Measurements from ENCODE around the gene EIF3J. TPM values are rescaled to one million over a fixed set of nuclear protein-coding genes. Genes with fewer than 3 reads are reported as not detected.

EIF3J gene
- polyA plus RNA-seq, 1 of the 3 experiments (the other 2 are of a cell fraction): 23.8 TPM

DNA sequence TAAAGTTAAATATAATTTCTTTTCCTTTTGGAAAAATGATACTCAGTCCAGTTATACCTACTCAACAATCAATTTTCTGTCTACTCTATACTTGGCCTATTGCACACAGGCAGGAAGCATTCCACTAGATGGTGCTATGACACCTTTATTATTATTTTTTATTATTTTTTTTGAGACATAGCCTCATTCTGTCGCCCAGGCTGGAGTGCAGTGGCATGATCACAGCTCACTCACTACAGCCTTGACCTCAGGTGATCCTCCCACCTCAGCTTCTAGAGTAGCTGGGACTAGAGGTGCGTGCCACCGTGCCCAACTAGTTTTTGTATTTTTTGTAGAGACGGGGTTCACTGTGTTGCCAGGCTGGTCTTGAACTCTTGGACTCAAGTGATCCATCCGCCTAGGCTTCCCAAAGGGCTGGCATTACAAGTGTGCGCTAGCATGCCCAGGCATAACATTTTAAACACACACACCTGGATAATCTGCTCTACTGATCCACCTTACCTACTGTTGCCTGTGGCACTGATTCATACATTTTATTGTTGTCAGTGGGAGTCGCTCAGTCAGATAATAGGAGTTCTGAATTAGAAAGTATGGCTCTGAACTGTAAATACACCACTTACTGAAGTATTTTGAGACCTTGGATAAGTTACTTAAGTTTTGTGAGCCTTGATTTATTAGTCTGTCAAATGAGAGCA is 56.2 kb downstream of the EIF3J start:
- WGBS (ENCODE audit: low lambda C conversion rate): 91% methylated on average over 7 of the region's 7 CpGs
- H3K27ac ChIP-seq (ENCODE audit: low read depth in 2 of 2, low read length in 1 of 2): no peak overlapping the region
- no peak overlapping the region for H3K4me2 ChIP-seq
- no peak overlapping the region for H3K4me3 ChIP-seq (ENCODE audit: low read depth in 2 of 2, low read length in 1 of 2)
- H3K9me3 ChIP-seq: no peaks in the 10 kb centered on the region
- H3F3A ChIP-seq (replicated peaks; ENCODE audit: insufficient read depth): no peaks in the 10 kb centered on the region
- ChIA-PET POLR2A (no interaction called here), CTCF (interaction anchor here (0.7 to 1.0 kb wide), 4 partner anchors 8 to 220 kb away, joined by 3 read pairs; no protein-coding TSS in a partner anchor)
- DNase-seq: peak; percentile 15
- no peaks in the 10 kb centered on the region for H3K79me2 ChIP-seq (ENCODE audit: insufficient read depth)
- H3K27me3 ChIP-seq (ENCODE audit: insufficient read depth): no peaks in the 10 kb centered on the region
- H2AFZ ChIP-seq (ENCODE audit: low read depth): no peak overlapping the region
- H4K20me1 ChIP-seq (ENCODE audit: insufficient read depth): no peaks in the 10 kb centered on the region
- no peaks in the 10 kb centered on the region for H3K9me2 ChIP-seq
- TF ChIP-seq TEAD4 (IDR thresholded peaks at IDR 0.05; ENCODE audit: borderline replicate concordance, insufficient read depth) (no peak), SMC3 (IDR thresholded peaks at IDR 0.05; ENCODE audit: low read depth, low read length) (0 out of 2 replicates have a peak, but pooled peaks have one; percentile 21), NFIC (IDR thresholded peaks at IDR 0.05; ENCODE audit: borderline replicate concordance) (no peak), RAD21 (IDR thresholded peaks at IDR 0.05; ENCODE audit: low read length) (peak; percentile 42), MAX (IDR thresholded peaks at IDR 0.05; ENCODE audit: low read depth) (no peak)
- TF ChIP-seq, protein P1, sequence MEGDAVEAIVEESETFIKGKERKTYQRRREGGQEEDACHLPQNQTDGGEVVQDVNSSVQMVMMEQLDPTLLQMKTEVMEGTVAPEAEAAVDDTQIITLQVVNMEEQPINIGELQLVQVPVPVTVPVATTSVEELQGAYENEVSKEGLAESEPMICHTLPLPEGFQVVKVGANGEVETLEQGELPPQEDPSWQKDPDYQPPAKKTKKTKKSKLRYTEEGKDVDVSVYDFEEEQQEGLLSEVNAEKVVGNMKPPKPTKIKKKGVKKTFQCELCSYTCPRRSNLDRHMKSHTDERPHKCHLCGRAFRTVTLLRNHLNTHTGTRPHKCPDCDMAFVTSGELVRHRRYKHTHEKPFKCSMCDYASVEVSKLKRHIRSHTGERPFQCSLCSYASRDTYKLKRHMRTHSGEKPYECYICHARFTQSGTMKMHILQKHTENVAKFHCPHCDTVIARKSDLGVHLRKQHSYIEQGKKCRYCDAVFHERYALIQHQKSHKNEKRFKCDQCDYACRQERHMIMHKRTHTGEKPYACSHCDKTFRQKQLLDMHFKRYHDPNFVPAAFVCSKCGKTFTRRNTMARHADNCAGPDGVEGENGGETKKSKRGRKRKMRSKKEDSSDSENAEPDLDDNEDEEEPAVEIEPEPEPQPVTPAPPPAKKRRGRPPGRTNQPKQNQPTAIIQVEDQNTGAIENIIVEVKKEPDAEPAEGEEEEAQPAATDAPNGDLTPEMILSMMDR (IDR thresholded peaks at IDR 0.05): peak; percentile 69
- H3K9ac ChIP-seq: no peak overlapping the region
- H3K36me3 ChIP-seq (replicated peaks in 1 of 2; ENCODE audit: control insufficient read depth in 1 of 2, insufficient read depth in 2 of 2, low read length in 1 of 2): peaks cover 49 to 70% of the 10 kb centered on the region in 2 experiments
- 0 out of 4 replicates have a peak, but pooled peaks cover 0 to 6% of the 10 kb centered on the region in 2 experiments for H3K4me1 ChIP-seq (ENCODE audit: control insufficient read depth in 1 of 2, insufficient read depth in 2 of 2, low read depth in 1 of 2, low read length in 1 of 2)

- CTCF ChIA-PET: interaction anchor here (1.5 kb wide), 1 partner anchor 15 kb away, joined by 3 read pairs; no protein-coding TSS in a partner anchor
- Histone ChIP-seq H3K4me3 (ENCODE audit: low read depth in 2 of 2, low read length in 1 of 2) (no peak overlapping the region), H3K79me2 (ENCODE audit: insufficient read depth) (no peaks in the 10 kb centered on the region), H3K4me2 (no peak overlapping the region), H3K9me3 (no peaks in the 10 kb centered on the region), H3K9ac (no peak overlapping the region), H3K9me2 (no peaks in the 10 kb centered on the region), H3F3A (replicated peaks; ENCODE audit: insufficient read depth) (peaks cover 15% of the 10 kb centered on the region), H3K27me3 (ENCODE audit: insufficient read depth) (no peaks in the 10 kb centered on the region), H3K36me3 (replicated peaks in 1 of 2; ENCODE audit: control insufficient read depth in 1 of 2, insufficient read depth in 2 of 2, low read length in 1 of 2) (peaks cover 39 to 65% of the 10 kb centered on the region in 2 experiments), H3K4me1 (ENCODE audit: control insufficient read depth in 1 of 2, insufficient read depth in 2 of 2, low read depth in 1 of 2, low read length in 1 of 2) (peaks cover 0 to 21% of the 10 kb centered on the region in 2 experiments; a peak in 1 of 4 replicates), H3K27ac (ENCODE audit: low read depth in 2 of 2, low read length in 1 of 2) (no peak overlapping the region; a peak in 1 of 4 replicates), H4K20me1 (ENCODE audit: insufficient read depth) (no peaks in the 10 kb centered on the region), H2AFZ (ENCODE audit: low read depth) (no peak overlapping the region)
- WGBS (ENCODE audit: low lambda C conversion rate): 90% methylated on average over 1 of the region's 1 CpG
- POLR2A ChIA-PET: no interaction called here
- no peak for DNase-seq
- TF ChIP-seq MAX (IDR thresholded peaks at IDR 0.05; ENCODE audit: low read depth) (no peak), ELF1 (IDR thresholded peaks at IDR 0.05) (no peak), FOXJ3 (CRISPR knock-in tag; IDR thresholded peaks at IDR 0.05) (no peak), JUND (IDR thresholded peaks at IDR 0.05) (no peak), POLR2AphosphoS5 (IDR thresholded peaks at IDR 0.05; ENCODE audit: low read depth, low read length) (no peak), EP300 (IDR thresholded peaks at IDR 0.05; ENCODE audit: borderline replicate concordance in 1 of 2, low read depth in 1 of 2, low read length in 1 of 2) (no peak), CHD2 (IDR thresholded peaks at IDR 0.05; ENCODE audit: low read length, partially characterized antibody) (no peak)
- TF ChIP-seq, protein P2, sequence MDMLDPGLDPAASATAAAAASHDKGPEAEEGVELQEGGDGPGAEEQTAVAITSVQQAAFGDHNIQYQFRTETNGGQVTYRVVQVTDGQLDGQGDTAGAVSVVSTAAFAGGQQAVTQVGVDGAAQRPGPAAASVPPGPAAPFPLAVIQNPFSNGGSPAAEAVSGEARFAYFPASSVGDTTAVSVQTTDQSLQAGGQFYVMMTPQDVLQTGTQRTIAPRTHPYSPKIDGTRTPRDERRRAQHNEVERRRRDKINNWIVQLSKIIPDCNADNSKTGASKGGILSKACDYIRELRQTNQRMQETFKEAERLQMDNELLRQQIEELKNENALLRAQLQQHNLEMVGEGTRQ (IDR thresholded peaks at IDR 0.05; ENCODE audit: borderline replicate concordance, low read depth, low read length): no peak
- TF ChIP-seq, protein P3, sequence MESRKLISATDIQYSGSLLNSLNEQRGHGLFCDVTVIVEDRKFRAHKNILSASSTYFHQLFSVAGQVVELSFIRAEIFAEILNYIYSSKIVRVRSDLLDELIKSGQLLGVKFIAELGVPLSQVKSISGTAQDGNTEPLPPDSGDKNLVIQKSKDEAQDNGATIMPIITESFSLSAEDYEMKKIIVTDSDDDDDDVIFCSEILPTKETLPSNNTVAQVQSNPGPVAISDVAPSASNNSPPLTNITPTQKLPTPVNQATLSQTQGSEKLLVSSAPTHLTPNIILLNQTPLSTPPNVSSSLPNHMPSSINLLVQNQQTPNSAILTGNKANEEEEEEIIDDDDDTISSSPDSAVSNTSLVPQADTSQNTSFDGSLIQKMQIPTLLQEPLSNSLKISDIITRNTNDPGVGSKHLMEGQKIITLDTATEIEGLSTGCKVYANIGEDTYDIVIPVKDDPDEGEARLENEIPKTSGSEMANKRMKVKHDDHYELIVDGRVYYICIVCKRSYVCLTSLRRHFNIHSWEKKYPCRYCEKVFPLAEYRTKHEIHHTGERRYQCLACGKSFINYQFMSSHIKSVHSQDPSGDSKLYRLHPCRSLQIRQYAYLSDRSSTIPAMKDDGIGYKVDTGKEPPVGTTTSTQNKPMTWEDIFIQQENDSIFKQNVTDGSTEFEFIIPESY (IDR thresholded peaks at IDR 0.05; ENCODE audit: borderline replicate concordance, low read depth): no peak
These were observed 58.3 kb downstream of the EIF3J start for GRCh38 chr15:44595246-44595645.

All from SK-N-SH (cell line).